Stimulated activated CD4-positive, alpha-beta T cell treated with anti-CD3 and anti-CD28 coated beads, TNF-alpha, amount 100 ng/mL, for 1 hour (primary cell): ENCODE data around the gene DENR.

Experiments
- DNase-seq, 3 donors: peaks; one replicate each; pipeline ENCODE4 v3.0.0-alpha.2; 2020; ENCODE audit warnings: low read depth in 3 of 3, low spot score in 1 of 3

Gene DENR

DNA sequence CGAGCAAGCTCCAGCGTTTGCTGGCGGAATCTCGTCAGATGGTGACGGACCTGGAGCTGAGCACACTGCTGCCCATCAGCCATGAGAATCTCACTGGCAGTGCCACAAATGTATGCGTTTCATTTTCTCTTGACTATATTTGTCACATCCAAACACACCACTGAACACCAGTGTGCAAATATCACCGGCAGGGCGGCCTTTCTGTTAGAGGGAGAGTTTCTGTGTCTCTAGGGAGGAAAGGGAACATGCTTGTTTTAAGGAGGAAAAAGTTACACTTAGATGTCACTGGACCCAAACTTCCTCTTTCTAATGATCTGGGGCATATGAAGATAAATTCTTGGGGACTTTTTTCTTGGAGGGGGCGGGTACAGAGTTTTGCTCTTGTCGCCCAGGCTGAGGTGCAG lies 60.7 kb downstream of the DENR start:
- no peak for DNase-seq

DNA sequence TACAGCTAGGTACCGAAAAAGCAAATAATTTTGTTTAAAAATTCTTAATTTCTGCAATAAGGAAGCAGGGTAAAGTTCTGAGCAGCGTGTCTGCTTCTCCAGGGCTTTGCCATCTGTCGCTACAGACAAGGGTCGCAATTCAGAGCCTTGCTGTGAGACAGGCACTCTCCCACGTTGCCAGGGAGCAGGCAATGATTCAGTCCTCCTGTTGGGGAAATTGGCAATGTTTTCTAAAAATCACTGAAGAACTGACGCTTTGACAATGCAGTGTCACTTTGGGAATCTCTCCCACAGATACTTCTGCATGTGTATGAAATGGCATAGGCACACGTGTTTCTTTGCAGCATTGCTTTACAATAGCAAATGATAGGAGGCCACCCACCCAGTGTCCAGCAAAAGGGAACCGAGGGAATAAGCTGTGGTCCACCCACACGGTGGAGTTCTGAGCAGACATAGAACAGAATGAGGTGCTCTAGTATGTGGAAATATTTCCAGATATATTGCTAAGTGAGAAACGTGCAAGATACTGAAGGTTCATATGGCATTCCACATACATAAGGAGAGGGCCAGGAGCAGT lies 66.7 kb downstream of the DENR start:
- no peak for DNase-seq

DNA sequence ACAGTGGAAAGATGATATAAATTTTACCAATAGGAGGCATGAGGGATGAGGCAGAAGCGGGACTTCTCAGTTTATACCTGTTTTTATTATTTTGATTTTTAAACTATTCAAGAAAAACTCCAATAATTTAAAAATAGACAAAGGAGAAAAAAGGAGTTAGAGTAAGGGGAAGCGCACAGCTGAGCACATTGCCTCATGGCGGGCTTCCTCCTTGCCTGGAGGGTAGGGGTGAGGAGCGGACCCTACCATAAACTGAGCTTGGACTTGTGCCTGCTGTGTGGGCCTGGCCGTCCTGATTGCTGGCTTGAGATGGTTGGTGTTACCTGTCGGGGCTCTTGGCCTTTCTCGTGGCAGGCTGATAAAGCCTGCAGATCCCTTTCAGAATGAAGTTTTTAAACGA lies 67.5 kb downstream of the DENR start:
- no peak for DNase-seq
